B cell (primary cell): ENCODE results near the gene TNP2. TPM values are rescaled to one million over a fixed set of nuclear protein-coding genes. Genes with fewer than 3 reads are reported as not detected.

Experiments used
- ATAC-seq: fragments of 200-7000 bp; cut with Tn5 transposase; one replicate; pipeline ENCODE4 v1.10.0; 2021; ENCODE audit warnings: low read depth, mild to moderate bottlenecking, moderate number of reproducible peaks, moderate library complexity
- CTCF ChIA-PET: fragments of 350-600 bp; sonication (Branson Sonifier 250); formaldehyde crosslinking; loops from one replicate; lab custom pipeline; 2021; ENCODE audit warnings: antibody characterized with exemption, inconsistent platforms; lab: Charles Lee
- POLR2A ChIA-PET: fragments of 350-600 bp; sonication (Branson Sonifier 250); formaldehyde crosslinking; loops from one replicate; lab custom pipeline; 2021; ENCODE audit warnings: antibody characterized with exemption; lab: Charles Lee
- DNase-seq: peaks from one replicate; pipeline ENCODE4 v3.0.0; 2013
- H2AFZ ChIP-seq: 2 replicates; pipeline ENCODE4 v1.6.1; 2012; ENCODE audit warnings: mild to moderate bottlenecking, low read depth, low read length; ENCODE audit not compliant: insufficient read depth, poor library complexity, severe bottlenecking
- H3K27ac ChIP-seq, 2 donors: 1 replicate in 1 of 2; 2 replicates in 1 of 2; pipeline ENCODE4 v1.5.1; 2012 to 2013; ENCODE audit warnings: low read length in 2 of 2, mild to moderate bottlenecking in 2 of 2, moderate library complexity in 1 of 2
- H3K27me3 ChIP-seq, 4 experiments: fragments of 200-600 bp in 1 of 4; sonication (generic) in 1 of 4; replicated peaks in 1 of 4; 1 replicate in 2 of 4; 2 replicates in 2 of 4; pipeline versions ENCODE4 v1.6.1 to v1.7.0; 2013 to 2016; ENCODE audit warnings: low read length in 3 of 4, mild to moderate bottlenecking in 2 of 4, mixed read lengths in 1 of 4, moderate library complexity in 1 of 4; ENCODE audit not compliant: insufficient read depth in 4 of 4, control insufficient read depth in 3 of 4; ENCODE audit errors: control extremely low read depth in 1 of 4
- H3K36me3 ChIP-seq, 2 experiments: replicated peaks in 1 of 2; 1 replicate in 1 of 2; 2 replicates in 1 of 2; pipeline versions ENCODE4 v1.6.1 to v1.7.1; 2013; ENCODE audit warnings: low read length in 1 of 2; ENCODE audit not compliant: insufficient read depth in 2 of 2, control insufficient read depth in 1 of 2; ENCODE audit errors: control extremely low read depth in 1 of 2, extremely low read depth in 1 of 2
- H3K4me1 ChIP-seq, 2 donors: fragments of 200-600 bp in 1 of 2; sonication (generic) in 1 of 2; 1 replicate in 1 of 2; 2 replicates in 1 of 2; pipeline versions ENCODE4 v1.5.1 to v1.6.1; 2013 to 2017; ENCODE audit warnings: low read length in 2 of 2; ENCODE audit not compliant: control insufficient read depth in 2 of 2, insufficient read depth in 2 of 2
- H3K4me2 ChIP-seq: replicated peaks from 2 replicates; pipeline ENCODE3; 2012; ENCODE audit warnings: mild to moderate bottlenecking, low read depth, low read length; ENCODE audit not compliant: poor library complexity, severe bottlenecking
- H3K4me3 ChIP-seq, 5 experiments: fragments of 200-600 bp in 1 of 5; sonication (generic) in 1 of 5; 1 replicate in 3 of 5; 2 replicates in 2 of 5; pipeline versions ENCODE4 v1.5.1 to v1.7.0; 2011 to 2016; ENCODE audit warnings: low read length in 4 of 5, mild to moderate bottlenecking in 4 of 5, low read depth in 2 of 5, control low read depth in 1 of 5, moderate library complexity in 1 of 5; ENCODE audit not compliant: insufficient read depth in 1 of 5; ENCODE audit errors: control extremely low read depth in 1 of 5, extremely low read depth in 1 of 5
- H3K79me2 ChIP-seq: fragments of 200-600 bp; sonication (generic); one replicate; pipeline ENCODE4 v1.6.0; 2016; ENCODE audit warnings: low read length; ENCODE audit not compliant: control insufficient read depth, insufficient read depth
- H3K9ac ChIP-seq: fragments of 200-600 bp; sonication (generic); 2 replicates; pipeline ENCODE4 v1.6.1; 2017; ENCODE audit warnings: mild to moderate bottlenecking, low read length, moderate library complexity
- H3K9me3 ChIP-seq, 3 donors: one replicate each; pipeline versions ENCODE4 v1.6.1 to v1.7.1; 2013; ENCODE audit warnings: low read length in 2 of 3; ENCODE audit not compliant: control insufficient read depth in 2 of 3, insufficient read depth in 1 of 3; ENCODE audit errors: control extremely low read depth in 1 of 3
- H4K20me1 ChIP-seq: 2 replicates; pipeline ENCODE4 v1.6.0; 2012; ENCODE audit warnings: mild to moderate bottlenecking, low read length; ENCODE audit not compliant: insufficient read depth, control insufficient read depth, poor library complexity, severe bottlenecking
- H3K27ac Mint-ChIP-seq: one replicate; pipeline ENCODE4 v1.8.0; 2021; ENCODE audit warnings: mixed read lengths
- H3K27me3 Mint-ChIP-seq: one replicate; pipeline ENCODE4 v1.8.0; 2021; ENCODE audit warnings: mixed read lengths
- H3K4me1 Mint-ChIP-seq: one replicate; pipeline ENCODE4 v1.8.0; 2021; ENCODE audit warnings: mixed read lengths
- H3K4me3 Mint-ChIP-seq: one replicate; pipeline ENCODE4 v1.8.0; 2021; ENCODE audit warnings: mixed read lengths
- H3K9me3 Mint-ChIP-seq: one replicate; pipeline ENCODE4 v1.8.0; 2022; ENCODE audit warnings: mixed read lengths; ENCODE audit not compliant: insufficient read depth
- EZH2 ChIP-seq: IDR thresholded peaks from 2 replicates; pipeline ENCODE4 v1.6.1; 2012; ENCODE audit warnings: borderline replicate concordance, low read depth, mild to moderate bottlenecking, moderate library complexity, low read length; ENCODE audit not compliant: insufficient read depth, poor library complexity, severe bottlenecking
- WGBS: methylation state at CpG from one replicate; pipeline ENCODE4 v1.1.5; 2013; ENCODE audit warnings: missing lambda C conversion rate; ENCODE audit not compliant: insufficient coverage; 5-methylcytosine and 5-hydroxymethylcytosine counted together
- intact Hi-C: fragments of 100-400 bp; cut with micrococcal nuclease; formaldehyde crosslinking; loops from one replicate; pipeline ENCODE4 v1.10.0; 2022
- polyA plus RNA-seq: library from polyadenylated mRNA; depleted of rRNA; stranded (reverse); fragments of >200 nt; gene quantifications from 2 replicates; pipeline ENCODE4 v1.2.3, GENCODE V29; 2012
- total RNA-seq, 2 donors: library from RNA; stranded (reverse); fragments of 120-200 nt in 1 of 2; gene quantifications; 1 replicate in 1 of 2; 2 replicates in 1 of 2; pipeline versions ENCODE4 v1.2.3 to v1.2.4, GENCODE V29; 2013 to 2022
- TF ChIP-seq, protein P1 (sequence below): fragments of 200-600 bp; IDR thresholded peaks from one replicate; pipeline ENCODE4 v1.8.0; 2022; ENCODE audit warnings: antibody characterized with exemption, mild to moderate bottlenecking

Gene TNP2
- total and polyA plus RNA-seq, 2 donors (not counting 1 experiment from before 2014, with no cell fraction given) = not detected

GRCh38 chr16:11276896-11277593 is 7.9 kb upstream of the TNP2 start:
- H3K27ac Mint-ChIP-seq = no peak overlapping the region
- Histone ChIP-seq H3K4me1 (peaks cover 13 to 15% of the 10 kb centered on the region in 2 donors), H3K27me3 (no peaks in the 10 kb centered on the region), H2AFZ (no peak overlapping the region), H3K27ac (no peak overlapping the region), H3K4me3 (no peak overlapping the region), H3K9me3 (peaks cover 0 to 3% (median 0%) of the 10 kb centered on the region in 3 donors), H3K9ac (no peak overlapping the region), H4K20me1 (no peaks in the 10 kb centered on the region), H3K4me2 (no peak overlapping the region), H3K36me3 (no peaks in the 10 kb centered on the region), H3K79me2 (no peaks in the 10 kb centered on the region)
- DNase-seq (no peak), ATAC-seq (no peak)
- POLR2A ChIA-PET = interaction anchor here (0.7 kb wide), 2 partner anchors 96 to 415 kb away, joined by 3 read pairs; no protein-coding TSS in a partner anchor
- peaks cover 16% of the 10 kb centered on the region for H3K4me1 Mint-ChIP-seq
- intact Hi-C loops = no loop called here
- no peaks in the 10 kb centered on the region for H3K27me3 Mint-ChIP-seq
- 97% methylated on average over 6 of the region's 11 CpGs for WGBS
- TF ChIP-seq, protein P1, sequence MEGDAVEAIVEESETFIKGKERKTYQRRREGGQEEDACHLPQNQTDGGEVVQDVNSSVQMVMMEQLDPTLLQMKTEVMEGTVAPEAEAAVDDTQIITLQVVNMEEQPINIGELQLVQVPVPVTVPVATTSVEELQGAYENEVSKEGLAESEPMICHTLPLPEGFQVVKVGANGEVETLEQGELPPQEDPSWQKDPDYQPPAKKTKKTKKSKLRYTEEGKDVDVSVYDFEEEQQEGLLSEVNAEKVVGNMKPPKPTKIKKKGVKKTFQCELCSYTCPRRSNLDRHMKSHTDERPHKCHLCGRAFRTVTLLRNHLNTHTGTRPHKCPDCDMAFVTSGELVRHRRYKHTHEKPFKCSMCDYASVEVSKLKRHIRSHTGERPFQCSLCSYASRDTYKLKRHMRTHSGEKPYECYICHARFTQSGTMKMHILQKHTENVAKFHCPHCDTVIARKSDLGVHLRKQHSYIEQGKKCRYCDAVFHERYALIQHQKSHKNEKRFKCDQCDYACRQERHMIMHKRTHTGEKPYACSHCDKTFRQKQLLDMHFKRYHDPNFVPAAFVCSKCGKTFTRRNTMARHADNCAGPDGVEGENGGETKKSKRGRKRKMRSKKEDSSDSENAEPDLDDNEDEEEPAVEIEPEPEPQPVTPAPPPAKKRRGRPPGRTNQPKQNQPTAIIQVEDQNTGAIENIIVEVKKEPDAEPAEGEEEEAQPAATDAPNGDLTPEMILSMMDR = no peak
- TF ChIP-seq EZH2 = no peak
- H3K4me3 Mint-ChIP-seq = no peak overlapping the region
- CTCF ChIA-PET = interaction anchor here (0.6 to 0.8 kb wide), 2 partner anchors 21 to 940 kb away, joined by 3 read pairs; no protein-coding TSS in a partner anchor
- no peaks in the 10 kb centered on the region for H3K9me3 Mint-ChIP-seq
